Naive thymus-derived CD8-positive, alpha-beta T cell (primary cell): Measurements from ENCODE around the gene TMEM72. TPM values are rescaled to one million over a fixed set of nuclear protein-coding genes. Genes with fewer than 3 reads are reported as not detected.

Experiments
- ATAC-seq, 2 donors: fragments of 150-1000 bp; cut with Tn5 transposase in 1 of 2; sonication (Bioruptor Pico), chemical (Tn5 transposase) in 1 of 2; 1 replicate in 1 of 2; 2 replicates in 1 of 2; pipeline ENCODE4 v1.10.0; 2021; ENCODE audit warnings: mild to moderate bottlenecking in 2 of 2, moderate library complexity in 2 of 2
- POLR2A ChIA-PET: fragments of 350-600 bp; sonication (Branson Sonifier 250); formaldehyde crosslinking; loops from one replicate; lab custom pipeline; 2021; ENCODE audit warnings: antibody characterized with exemption; lab: Charles Lee
- DNase-seq, 10 donors: peaks; one replicate each; pipeline versions ENCODE4 v3.0.0 to v3.0.0-alpha.2; 2020 to 2022
- H3K27ac Mint-ChIP-seq, 10 donors: one replicate each; pipeline ENCODE4 v1.8.0; 2020 to 2022; ENCODE audit warnings: mild to moderate bottlenecking in 10 of 10, mixed read lengths in 10 of 10, moderate library complexity in 4 of 10, inconsistent platforms in 1 of 10
- H3K27me3 Mint-ChIP-seq, 5 donors: one replicate each; pipeline ENCODE4 v1.8.0; 2021 to 2022; ENCODE audit warnings: mixed read lengths in 5 of 5
- H3K36me3 Mint-ChIP-seq, 3 donors: one replicate each; pipeline ENCODE4 v1.8.0; 2020 to 2022; ENCODE audit warnings: mixed read lengths in 3 of 3, mild to moderate bottlenecking in 2 of 3, inconsistent platforms in 1 of 3
- H3K4me1 Mint-ChIP-seq, 4 donors: one replicate each; pipeline ENCODE4 v1.8.0; 2021 to 2022; ENCODE audit warnings: mixed read lengths in 4 of 4
- H3K4me3 Mint-ChIP-seq, 10 donors: one replicate each; pipeline ENCODE4 v1.8.0; 2020 to 2022; ENCODE audit warnings: mild to moderate bottlenecking in 10 of 10, mixed read lengths in 10 of 10, moderate library complexity in 6 of 10, inconsistent platforms in 1 of 10
- H3K9me3 Mint-ChIP-seq, 9 donors: one replicate each; pipeline ENCODE4 v1.8.0; 2020 to 2022; ENCODE audit warnings: mixed read lengths in 9 of 9, mild to moderate bottlenecking in 3 of 9, inconsistent platforms in 1 of 9, moderate library complexity in 1 of 9
- polyA plus RNA-seq, 3 donors: library from polyadenylated mRNA; unstranded; fragments of 300-500 nt; fragmentation: Illumina TruSeq; gene quantifications; one replicate each; pipeline ENCODE4 v1.2.3, GENCODE V29; 2021
- total RNA-seq, 8 experiments: library from RNA in 2 of 8; stranded (reverse) in 2 of 8; gene quantifications; one replicate each; pipeline ENCODE4 v1.2.3 and lab custom pipeline; 2021 to 2026

TMEM72 gene
- total and polyA plus RNA-seq, 5 experiments from 2014 or later = not detected

DNA sequence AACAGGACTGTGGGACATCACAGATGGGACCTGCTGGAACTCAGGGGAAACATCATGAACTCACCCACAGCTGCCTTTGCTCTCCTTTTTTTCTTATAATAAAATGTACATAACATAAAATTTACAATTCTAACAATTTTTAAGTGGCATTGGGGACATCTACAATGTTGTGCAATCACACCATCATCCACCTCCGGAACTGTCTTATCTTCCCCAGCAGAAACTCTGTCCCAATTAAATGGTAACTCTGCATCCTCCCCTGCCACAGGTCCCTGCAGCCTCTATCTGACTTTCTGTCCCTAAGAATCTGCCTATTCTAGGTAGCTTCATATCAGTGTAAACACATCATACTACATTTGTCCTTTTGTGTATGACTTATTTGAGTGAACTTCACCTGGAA is 19.4 kb upstream of the TMEM72 start:
- no peak overlapping the region for H3K27ac Mint-ChIP-seq
- no peaks in the 10 kb centered on the region for H3K36me3 Mint-ChIP-seq
- H3K9me3 Mint-ChIP-seq = no peaks in the 10 kb centered on the region
- POLR2A ChIA-PET = no interaction called here
- H3K27me3 Mint-ChIP-seq = no peaks in the 10 kb centered on the region
- ATAC-seq = no peak
- H3K4me1 Mint-ChIP-seq = no peaks in the 10 kb centered on the region
- no peak overlapping the region for H3K4me3 Mint-ChIP-seq
- no peak for DNase-seq

DNA sequence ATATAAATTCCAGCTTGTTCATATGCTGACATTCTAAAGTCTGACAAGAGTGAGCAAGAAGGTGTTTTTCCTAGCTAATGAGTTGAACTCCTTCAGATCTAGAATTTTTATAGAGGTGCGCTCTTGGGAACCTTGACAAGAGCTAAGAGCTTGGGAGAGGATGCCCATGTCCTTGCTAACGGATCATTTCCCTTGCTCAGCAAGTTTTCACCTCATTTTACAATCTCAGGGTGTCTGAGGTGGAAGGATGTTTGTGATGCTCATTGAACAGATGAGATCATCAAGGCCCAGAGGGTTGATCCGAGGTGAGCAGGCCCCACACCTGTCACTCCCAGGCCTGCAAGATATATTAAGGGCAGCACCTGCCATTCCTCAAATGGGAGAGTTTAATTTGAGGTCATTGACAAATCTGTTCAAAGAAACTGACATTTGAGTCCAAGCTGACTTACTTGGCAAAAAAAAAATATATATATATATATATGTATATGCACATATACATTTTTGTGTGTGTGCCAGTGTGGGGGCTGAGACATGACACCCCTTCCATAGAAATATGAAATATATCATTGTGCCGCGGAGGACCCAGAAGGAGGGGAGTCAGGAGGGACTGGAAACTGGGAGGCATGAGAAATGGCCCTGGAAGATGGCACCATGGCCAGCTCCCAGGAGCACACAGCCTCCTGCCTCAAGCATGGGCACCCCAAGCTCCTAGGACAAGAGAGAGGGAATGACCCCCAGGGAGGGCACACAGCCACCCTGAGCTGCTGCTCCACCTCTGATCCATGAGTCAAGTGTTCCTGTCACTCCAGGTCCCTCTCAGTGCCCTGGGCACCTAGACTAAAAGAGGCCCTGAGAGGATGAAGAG is 17.3 kb upstream of the TMEM72 start:
- POLR2A ChIA-PET = interaction anchor here (0.6 kb wide), 1 partner anchor 10 kb away, joined by 3 read pairs; no protein-coding TSS in a partner anchor
- no peak overlapping the region for H3K27ac Mint-ChIP-seq
- DNase-seq = no peak
- no peak overlapping the region for H3K4me3 Mint-ChIP-seq
- H3K36me3 Mint-ChIP-seq = no peaks in the 10 kb centered on the region
- peaks cover 0 to 5% (median 0%) of the 10 kb centered on the region in 9 donors for H3K9me3 Mint-ChIP-seq
- H3K27me3 Mint-ChIP-seq = no peaks in the 10 kb centered on the region
- no peak for ATAC-seq
- no peaks in the 10 kb centered on the region for H3K4me1 Mint-ChIP-seq

DNA sequence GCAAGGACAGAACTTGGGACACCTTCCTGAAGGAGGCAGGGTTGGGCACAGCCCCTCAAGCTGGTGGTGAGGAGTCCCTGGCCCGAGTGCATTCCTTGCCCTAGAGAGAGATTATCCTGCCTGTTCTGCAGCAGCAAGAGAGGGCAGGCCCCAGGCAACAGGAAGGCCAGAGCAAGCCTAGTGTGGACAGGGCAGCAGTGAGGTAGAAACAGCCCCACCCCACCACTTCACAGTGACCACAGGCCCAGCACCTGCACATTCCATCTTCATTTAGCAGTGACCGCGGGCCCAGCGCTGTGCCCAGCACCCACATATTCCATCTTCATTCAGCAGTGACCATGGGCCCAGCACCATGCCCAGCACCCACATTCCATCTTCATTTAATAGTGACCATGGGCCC is 16.4 kb upstream of the TMEM72 start:
- POLR2A ChIA-PET = no interaction called here
- DNase-seq (no peak), ATAC-seq (no peak)
- Mint-ChIP-seq H3K27ac (no peak overlapping the region), H3K4me3 (no peak overlapping the region), H3K4me1 (peaks cover 0 to 1% (median 0%) of the 10 kb centered on the region in 4 donors), H3K27me3 (no peaks in the 10 kb centered on the region), H3K36me3 (no peaks in the 10 kb centered on the region), H3K9me3 (peaks cover 0 to 5% (median 0%) of the 10 kb centered on the region in 9 donors)

DNA sequence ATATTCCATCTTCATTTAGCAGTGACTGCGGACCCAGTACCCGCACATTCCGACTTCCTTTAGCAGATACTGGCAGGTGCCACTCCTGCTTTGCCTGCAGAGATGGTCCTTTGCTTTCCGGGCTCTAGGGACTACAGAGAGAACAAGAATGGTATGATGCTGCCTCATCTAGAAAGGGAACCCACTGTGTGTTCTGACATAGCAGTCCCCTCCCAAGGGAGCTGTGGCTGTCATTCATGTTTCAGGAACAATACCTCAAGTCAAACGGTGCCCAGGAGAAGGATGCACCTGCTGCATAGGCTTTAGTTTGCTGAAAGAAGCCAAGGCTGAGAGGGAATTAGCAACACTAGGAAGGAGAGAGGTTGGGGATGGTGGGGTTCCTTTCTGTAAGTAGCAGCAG is 15.9 kb upstream of the TMEM72 start:
- Mint-ChIP-seq H3K27ac (no peak overlapping the region), H3K4me1 (peaks cover 0 to 2% (median 0%) of the 10 kb centered on the region in 4 donors), H3K36me3 (no peaks in the 10 kb centered on the region), H3K4me3 (no peak overlapping the region), H3K27me3 (no peaks in the 10 kb centered on the region), H3K9me3 (peaks cover 0 to 5% (median 0%) of the 10 kb centered on the region in 9 donors)
- ATAC-seq = no peak
- DNase-seq = no peak
- POLR2A ChIA-PET = no interaction called here

DNA sequence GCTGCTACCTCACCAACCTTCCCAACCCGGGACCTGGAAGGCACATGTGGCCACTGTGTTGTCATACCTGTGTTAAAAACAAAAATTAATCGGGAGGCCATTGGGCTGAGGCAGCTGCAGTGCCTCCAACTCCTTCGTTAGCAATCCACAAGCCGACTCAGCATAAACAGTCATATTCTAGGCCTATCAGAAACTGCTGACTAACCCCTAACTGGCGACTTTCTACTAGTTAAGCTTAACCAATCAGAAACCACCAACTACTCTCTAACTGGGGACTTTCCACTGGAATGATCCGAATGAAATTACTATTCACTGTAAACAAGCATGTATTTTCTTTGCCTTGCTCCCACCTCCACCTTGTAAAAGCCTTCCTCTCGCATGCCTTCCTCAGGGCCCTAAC is 14.1 kb upstream of the TMEM72 start:
- Mint-ChIP-seq H3K27me3 (no peaks in the 10 kb centered on the region), H3K27ac (no peak overlapping the region), H3K9me3 (peaks cover 0 to 5% (median 0%) of the 10 kb centered on the region in 9 donors), H3K36me3 (no peaks in the 10 kb centered on the region), H3K4me1 (peaks cover 0 to 2% (median 0%) of the 10 kb centered on the region in 4 donors), H3K4me3 (no peak overlapping the region)
- POLR2A ChIA-PET = no interaction called here
- ATAC-seq (no peak), DNase-seq (no peak)

DNA sequence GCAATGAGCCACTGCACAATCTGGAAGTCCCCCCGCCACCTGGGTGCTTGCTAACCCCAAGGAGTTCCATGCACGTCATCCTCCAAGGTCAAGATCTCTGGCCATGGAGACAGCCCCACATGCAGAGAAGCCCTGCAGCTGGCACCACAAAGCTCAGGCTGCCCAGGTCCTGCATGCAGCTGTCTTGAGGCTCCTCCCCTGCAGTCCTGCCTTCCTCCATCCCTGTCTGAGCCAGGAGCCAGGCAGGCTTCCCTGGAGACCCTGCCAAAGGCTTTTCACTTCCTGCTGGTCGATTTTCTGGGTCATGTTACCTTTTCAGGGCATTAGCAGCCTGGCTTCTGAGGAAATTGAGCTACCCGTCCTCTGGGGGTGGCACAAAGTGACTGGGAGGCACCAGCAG is 12.5 kb upstream of the TMEM72 start:
- no peak for DNase-seq
- Mint-ChIP-seq H3K4me1 (peaks cover 0 to 2% (median 0%) of the 10 kb centered on the region in 4 donors), H3K4me3 (no peak overlapping the region), H3K27me3 (no peaks in the 10 kb centered on the region), H3K36me3 (no peaks in the 10 kb centered on the region), H3K9me3 (peaks cover 0 to 5% (median 0%) of the 10 kb centered on the region in 9 donors), H3K27ac (peak overlapping the region in 1 of 10 donors; percentile 46)
- ATAC-seq = no peak
- POLR2A ChIA-PET = no interaction called here

DNA sequence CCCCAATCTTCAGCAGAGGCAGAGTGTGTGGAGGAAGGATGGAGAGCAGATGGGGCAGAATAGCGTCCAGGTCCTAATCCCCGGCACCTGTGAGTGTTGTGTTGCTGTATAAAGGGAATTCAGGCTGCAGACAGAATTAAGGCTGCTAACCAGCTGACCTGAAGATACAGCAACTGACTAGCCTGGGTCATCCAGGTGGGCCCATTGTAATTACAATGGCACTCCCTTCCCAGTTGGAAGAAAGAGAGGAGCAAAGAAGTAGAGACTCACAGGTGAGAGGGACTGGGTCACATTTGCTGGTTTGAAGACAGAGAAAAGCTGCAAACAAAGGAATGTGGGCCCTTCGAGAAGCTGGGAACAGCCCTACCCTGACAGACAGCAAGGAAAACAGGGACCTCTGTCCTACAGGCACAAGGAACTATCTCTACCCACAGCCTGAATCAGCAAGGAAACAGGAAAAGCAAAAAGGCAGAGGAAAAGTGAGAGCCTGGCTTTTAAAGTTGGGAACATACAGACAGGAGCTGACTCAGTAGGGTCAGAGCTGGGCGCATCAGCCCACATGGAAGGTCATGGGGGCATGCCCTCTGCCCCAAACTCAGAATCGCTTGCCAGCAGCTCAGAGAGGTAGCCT is 11.6 kb upstream of the TMEM72 start:
- no peaks in the 10 kb centered on the region for H3K27me3 Mint-ChIP-seq
- POLR2A ChIA-PET = no interaction called here
- peaks cover 0 to 5% (median 0%) of the 10 kb centered on the region in 9 donors for H3K9me3 Mint-ChIP-seq
- H3K36me3 Mint-ChIP-seq = no peaks in the 10 kb centered on the region
- no peak overlapping the region for H3K4me3 Mint-ChIP-seq
- H3K27ac Mint-ChIP-seq = no peak overlapping the region
- no peak for DNase-seq
- no peak for ATAC-seq
- peaks cover 0 to 2% (median 0%) of the 10 kb centered on the region in 4 donors for H3K4me1 Mint-ChIP-seq

DNA sequence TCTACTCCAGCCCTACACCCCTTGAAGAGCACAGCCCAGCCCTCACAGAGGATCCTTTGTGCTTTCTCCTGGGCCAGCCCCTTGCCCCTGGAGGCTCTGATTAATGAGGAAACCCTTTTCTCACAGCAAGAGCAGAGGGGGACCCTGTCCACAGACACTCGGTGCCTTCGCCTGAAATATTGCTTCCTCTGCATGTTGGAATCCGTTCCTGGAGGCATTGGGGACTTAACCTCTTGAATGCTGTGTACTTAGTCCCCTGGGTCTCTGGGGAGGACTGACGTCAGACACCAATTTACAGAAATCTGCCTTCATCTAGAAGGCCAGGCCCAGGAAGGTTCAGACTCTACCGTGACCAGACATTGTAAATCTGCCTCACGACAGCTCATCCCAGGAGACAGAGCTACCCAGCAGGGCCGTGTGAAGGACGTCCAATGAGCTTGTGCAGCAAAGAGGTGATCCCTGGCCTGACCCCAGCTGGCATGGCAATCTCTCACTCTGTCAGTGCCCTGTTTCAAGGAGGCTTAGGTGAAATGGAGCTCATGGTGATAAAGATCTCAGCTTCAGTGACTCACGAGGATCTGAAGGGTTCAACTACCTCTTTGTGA is 8.1 kb upstream of the TMEM72 start:
- POLR2A ChIA-PET = no interaction called here
- H3K36me3 Mint-ChIP-seq = no peaks in the 10 kb centered on the region

DNA sequence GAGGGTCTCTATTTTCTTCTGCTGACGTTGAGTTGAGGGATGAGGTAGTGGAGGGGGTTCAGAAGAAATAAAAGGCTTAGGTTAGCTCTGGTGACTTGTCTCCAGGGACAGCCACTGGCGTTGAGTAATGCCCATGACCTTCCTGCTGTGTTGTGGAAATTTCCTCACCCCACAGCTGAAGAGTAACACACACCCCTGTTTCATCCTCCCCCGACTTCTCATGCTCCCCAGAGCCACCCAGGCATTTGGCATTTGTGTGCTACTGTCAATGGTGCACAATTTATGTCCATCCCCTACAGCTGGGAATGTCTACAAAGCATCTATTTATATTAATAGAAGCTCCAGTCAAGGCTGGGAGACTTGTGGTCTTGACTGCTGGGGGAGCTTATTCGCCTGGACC is 4.7 kb upstream of the TMEM72 start:
- Mint-ChIP-seq H3K36me3 (no peaks in the 10 kb centered on the region), H3K27me3 (peaks cover 0 to 9% (median 4%) of the 10 kb centered on the region in 5 donors), H3K27ac (no peak overlapping the region), H3K4me3 (no peak overlapping the region), H3K4me1 (no peaks in the 10 kb centered on the region), H3K9me3 (no peaks in the 10 kb centered on the region)
- ATAC-seq = no peak
- POLR2A ChIA-PET = no interaction called here
- no peak for DNase-seq

More for the DNA sequence above, 8.1 kb upstream of the TMEM72 start:
- Mint-ChIP-seq H3K27me3 (peaks cover 0 to 3% (median 1%) of the 10 kb centered on the region in 5 donors), H3K4me3 (no peak overlapping the region), H3K27ac (no peak overlapping the region), H3K4me1 (peaks cover 0 to 2% (median 0%) of the 10 kb centered on the region in 4 donors), H3K9me3 (no peaks in the 10 kb centered on the region)
- ATAC-seq = no peak
- DNase-seq = no peak

DNA sequence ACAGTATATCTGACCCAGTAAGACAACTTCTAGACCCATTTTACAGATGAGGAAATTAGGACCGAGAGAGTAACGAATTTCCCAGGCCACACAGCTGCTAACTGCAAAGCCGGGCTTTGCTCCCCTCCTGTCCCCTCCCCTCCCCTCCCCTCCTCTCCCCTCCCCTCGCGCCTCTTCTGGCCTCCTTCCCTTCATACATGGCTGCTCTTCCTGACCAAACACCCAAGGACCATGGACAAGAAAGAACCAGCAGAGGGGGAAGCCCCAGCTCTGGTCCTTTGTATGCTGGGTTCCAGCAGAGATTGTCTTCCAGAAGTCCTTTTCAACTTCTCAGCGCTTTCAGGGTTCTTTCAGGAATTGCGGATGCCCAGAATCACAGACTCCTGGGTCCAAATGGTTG is 3.6 kb upstream of the TMEM72 start:
- H3K27me3 Mint-ChIP-seq = peaks cover 0 to 9% (median 4%) of the 10 kb centered on the region in 5 donors
- peaks cover 0 to 4% (median 2%) of the 10 kb centered on the region in 4 donors for H3K4me1 Mint-ChIP-seq
- ATAC-seq (no peak), DNase-seq (no peak)
- no peak overlapping the region for H3K27ac Mint-ChIP-seq
- H3K4me3 Mint-ChIP-seq = no peak overlapping the region
- no peaks in the 10 kb centered on the region for H3K36me3 Mint-ChIP-seq
- POLR2A ChIA-PET = no interaction called here
- no peaks in the 10 kb centered on the region for H3K9me3 Mint-ChIP-seq

DNA sequence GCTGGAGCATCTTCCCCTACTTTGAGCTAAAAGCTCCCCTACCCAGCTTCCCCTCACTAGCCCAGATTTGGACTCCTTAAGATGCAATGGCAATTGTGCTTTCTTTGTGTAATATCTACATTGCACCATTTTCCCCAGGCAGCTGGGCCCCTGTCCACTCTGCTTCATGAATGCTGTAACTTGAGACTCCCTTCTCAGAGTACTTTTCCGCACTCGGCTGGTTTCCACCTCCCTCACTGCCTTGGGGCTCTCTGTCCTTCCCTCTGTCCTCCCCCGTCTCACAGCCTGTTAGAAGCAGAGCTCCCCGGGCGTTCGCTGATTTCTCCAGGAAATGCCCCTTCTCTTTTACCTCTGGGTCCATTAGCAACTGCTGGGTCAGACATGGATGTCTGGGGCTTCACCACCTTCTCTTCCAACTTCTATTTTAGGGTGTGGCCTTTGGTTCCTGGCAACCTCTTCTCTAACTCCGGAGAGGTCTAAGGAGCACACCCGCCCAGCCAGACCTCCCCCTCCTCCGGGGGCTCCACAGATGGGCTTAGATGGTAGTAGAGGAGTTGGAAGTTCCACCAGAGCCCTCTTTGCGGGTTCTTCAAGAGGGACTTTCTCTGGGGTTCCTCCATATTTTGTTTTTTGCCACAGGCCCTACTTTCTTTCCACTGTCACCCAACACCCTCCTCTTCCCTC is 2.9 kb upstream of the TMEM72 start:
- POLR2A ChIA-PET = no interaction called here
- no peak for ATAC-seq
- Mint-ChIP-seq H3K27me3 (peaks cover 0 to 9% (median 4%) of the 10 kb centered on the region in 5 donors), H3K36me3 (no peaks in the 10 kb centered on the region), H3K9me3 (no peaks in the 10 kb centered on the region), H3K4me1 (peaks cover 2 to 10% (median 7%) of the 10 kb centered on the region in 4 donors), H3K4me3 (no peak overlapping the region), H3K27ac (no peak overlapping the region)
- no peak for DNase-seq

DNA sequence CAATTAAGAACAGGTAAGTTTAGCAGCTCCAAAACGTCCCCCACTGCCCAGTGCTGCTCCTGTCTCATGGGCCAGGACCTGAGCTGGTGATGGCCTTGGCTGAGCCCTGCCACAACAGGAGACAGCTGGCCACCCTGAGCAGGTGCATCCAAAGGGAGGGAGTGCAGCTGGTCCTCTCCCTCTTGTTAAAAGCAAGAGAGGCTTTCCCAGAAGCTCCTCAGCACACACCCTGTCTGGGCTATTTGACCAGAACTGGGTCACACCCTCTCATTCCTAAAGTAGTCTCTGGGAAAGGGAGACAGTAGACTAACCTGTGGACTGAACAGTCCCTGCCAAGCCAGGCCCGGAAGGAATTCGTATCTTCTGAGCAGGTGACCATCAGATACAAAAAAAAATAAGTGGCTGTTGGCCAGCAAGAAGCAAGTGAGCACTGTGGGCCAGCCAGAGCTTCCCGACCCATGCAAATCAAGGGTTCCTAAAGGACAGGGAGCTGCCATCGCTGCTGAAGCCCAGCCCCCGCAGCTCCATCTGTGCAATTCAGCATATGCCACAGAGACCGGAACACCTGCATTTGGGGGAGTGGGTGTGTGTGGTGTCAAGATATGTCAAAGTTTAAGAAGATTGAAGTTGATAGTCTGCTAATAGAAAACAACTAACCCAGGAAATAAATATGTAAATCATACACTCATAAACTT is 2.1 kb upstream of the TMEM72 start:
- Mint-ChIP-seq H3K27me3 (peaks cover 0 to 9% (median 4%) of the 10 kb centered on the region in 5 donors), H3K4me1 (peaks cover 6 to 19% (median 16%) of the 10 kb centered on the region in 4 donors), H3K4me3 (no peak overlapping the region), H3K36me3 (no peaks in the 10 kb centered on the region), H3K9me3 (no peaks in the 10 kb centered on the region), H3K27ac (no peak overlapping the region)
- POLR2A ChIA-PET = no interaction called here
- DNase-seq = no peak
- no peak for ATAC-seq
